Activated gamma-delta T cell (primary cell): ENCODE data around the gene DCHS2.

Experiments used
- DNase-seq: peaks from one replicate; lab custom pipeline; 2025; lab: John Stamatoyannopoulos, UW

The DCHS2 gene

GRCh38 chr4:154319736-154320135, 171.9 kb downstream of the DCHS2 start:
- DNase-seq, result no peak

- DNase-seq, result no peak
Measured at GRCh38 chr4:154317201-154317999, 174.2 kb downstream of the DCHS2 start.

GRCh38 chr4:154315741-154316140, 175.9 kb downstream of the DCHS2 start:
- DNase-seq, result no peak

GRCh38 chr4:154314248-154314647, 177.4 kb downstream of the DCHS2 start:
- DNase-seq, result no peak

- DNase-seq, result no peak
Measured at GRCh38 chr4:154313004-154313585, 178.5 kb downstream of the DCHS2 start.

GRCh38 chr4:154312246-154312645, 179.4 kb downstream of the DCHS2 start:
- no peak for DNase-seq

GRCh38 chr4:154310578-154310977, 181.0 kb downstream of the DCHS2 start:
- no peak for DNase-seq

GRCh38 chr4:154308207-154308606, 183.4 kb downstream of the DCHS2 start:
- DNase-seq, result no peak

GRCh38 chr4:154307451-154307850, 184.1 kb downstream of the DCHS2 start:
- DNase-seq, result no peak

- no peak for DNase-seq
Measured at GRCh38 chr4:154305616-154306015, 186.0 kb downstream of the DCHS2 start.

GRCh38 chr4:154304679-154305078, 186.9 kb downstream of the DCHS2 start:
- no peak for DNase-seq

- DNase-seq, result no peak
Measured at GRCh38 chr4:154294652-154295350, 196.8 kb downstream of the DCHS2 start.

- DNase-seq, result no peak
Measured at GRCh38 chr4:154293427-154293826, 198.2 kb downstream of the DCHS2 start.

GRCh38 chr4:154292589-154292988, 199.0 kb downstream of the DCHS2 start:
- DNase-seq, result no peak

- no peak for DNase-seq
Measured at GRCh38 chr4:154277172-154277571, 214.4 kb downstream of the DCHS2 start.

GRCh38 chr4:154276496-154276895, 215.1 kb downstream of the DCHS2 start:
- no peak for DNase-seq

GRCh38 chr4:154254999-154255398, 236.6 kb downstream of the DCHS2 start:
- DNase-seq, result no peak

- no peak for DNase-seq
Measured at GRCh38 chr4:154234576-154234975, 257.0 kb downstream of the DCHS2 start.

GRCh38 chr4:154231806-154232478, 259.7 kb downstream of the DCHS2 start:
- no peak for DNase-seq

- no peak for DNase-seq
Measured at GRCh38 chr4:154230723-154231122, 260.9 kb downstream of the DCHS2 start.

GRCh38 chr4:154230091-154230490, 261.5 kb downstream of the DCHS2 start:
- no peak for DNase-seq

- no peak for DNase-seq
Measured at GRCh38 chr4:154222875-154223274, 268.7 kb downstream of the DCHS2 start.
